Hematopoietic multipotent progenitor cell (in vitro differentiated cells): Measurements from ENCODE around the gene WTAP. TPM values are rescaled to one million over a fixed set of nuclear protein-coding genes. Genes with fewer than 3 reads are reported as not detected.
"Not testable (repeated sequence)": the region's sequence is repeated elsewhere in the genome, so short reads cannot be mapped to it uniquely, and the experiment has no call there.

Experiments used
- DNase-seq, 3 donors: peaks; one replicate each; pipeline ENCODE4 v3.0.0-alpha.2; 2011 to 2015; ENCODE audit warnings: low read depth in 2 of 3, low spot score in 2 of 3
- total RNA-seq: library from RNA; depleted of rRNA; stranded (reverse); fragments of >200 nt; gene quantifications from one replicate; pipeline ENCODE4 v1.2.3, GENCODE V29; 2012

WTAP gene
- total RNA-seq, 1 donor = 54.7 TPM

GRCh38 chr6:159759645-159760044 lies 32.3 kb downstream of the WTAP start:
- no peak for DNase-seq

- DNase-seq = no peak
Observed at GRCh38 chr6:159760602-159761057, 33.3 kb downstream of the WTAP start.

- no peak for DNase-seq
Observed at GRCh38 chr6:159761129-159761872, 34.0 kb downstream of the WTAP start.

- peak; percentile 89 to 96 (median 91) for DNase-seq
Observed at GRCh38 chr6:159761873-159762680, 34.8 kb downstream of the WTAP start, which contains the start of gene ACAT2. ACAT2 (plus strand) TSS chr6:159762045; CDS start chr6:159762088, 43 bp downstream.

- DNase-seq = peak; percentile 17 to 31 (median 27)
Observed at GRCh38 chr6:159762681-159763293, 35.5 kb downstream of the WTAP start.

GRCh38 chr6:159766906-159767305 lies 39.6 kb downstream of the WTAP start:
- no peak for DNase-seq

GRCh38 chr6:159769470-159769869 lies 42.2 kb downstream of the WTAP start:
- DNase-seq = no peak

GRCh38 chr6:159772196-159772595 lies 44.9 kb downstream of the WTAP start:
- no peak for DNase-seq

- DNase-seq = no peak
Observed at GRCh38 chr6:159777240-159777904, 50.1 kb downstream of the WTAP start.

- DNase-seq = no peak
Observed at GRCh38 chr6:159778131-159778530, 50.8 kb downstream of the WTAP start.

GRCh38 chr6:159778542-159779103 lies 51.3 kb downstream of the WTAP start:
- DNase-seq = no peak

- no peak for DNase-seq
Observed at GRCh38 chr6:159788276-159788675, 61.0 kb downstream of the WTAP start.

GRCh38 chr6:159788753-159789376 lies 61.6 kb downstream of the WTAP start:
- peak in 2 of 3 donors; percentile 12 to 16 for DNase-seq

GRCh38 chr6:159789377-159790148 lies 62.3 kb downstream of the WTAP start, which contains the start of gene TCP1:
TCP1 (minus strand) TSS chr6:159789602; CDS start chr6:159789468, 134 bp downstream.
- DNase-seq = peak; percentile 96 to 100 (median 100)

GRCh38 chr6:159790149-159790955 lies 63.0 kb downstream of the WTAP start, which contains the start of gene MRPL18:
MRPL18 (plus strand) TSS chr6:159790467; CDS start chr6:159790588, 121 bp downstream.
- DNase-seq = peak; percentile 70 to 98 (median 95)

- DNase-seq = peak in 1 of 3 donors; percentile 5
Observed at GRCh38 chr6:159790956-159791598, 63.8 kb downstream of the WTAP start.

- not testable (repeated sequence) for DNase-seq
Observed at GRCh38 chr6:159794976-159795375, 67.7 kb downstream of the WTAP start.
